ENCODE data around the gene SQSTM1. TPM values are rescaled to one million over a fixed set of nuclear protein-coding genes. Genes with fewer than 3 reads are reported as not detected.

SQSTM1 gene
- total and polyA plus RNA-seq, 2 donors (not counting 1 experiment from before 2014, with no cell fraction given): 72.2 to 400 TPM

- H3K4me1 ChIP-seq (ENCODE audit: control insufficient read depth in 2 of 2, insufficient read depth in 2 of 2, low read length in 2 of 2): peaks cover 40 to 52% of the 10 kb centered on the region in 2 donors
- no peak for TF ChIP-seq EZH2 (IDR thresholded peaks at IDR 0.05; ENCODE audit: borderline replicate concordance, insufficient read depth, low read depth, low read length, poor library complexity, severe bottlenecking)
- Mint-ChIP-seq H3K27ac (peak overlapping the region; percentile 96), H3K4me3 (peak overlapping the region; percentile 91), H3K27me3 (no peaks in the 10 kb centered on the region), H3K9me3 (ENCODE audit: insufficient read depth) (no peaks in the 10 kb centered on the region), H3K4me1 (peaks cover 53% of the 10 kb centered on the region)
- H2AFZ ChIP-seq (ENCODE audit: insufficient read depth, low read depth, low read length, poor library complexity, severe bottlenecking): peak overlapping the region; percentile 66
- peak overlapping the region; percentile 98 for H3K9ac ChIP-seq (ENCODE audit: low read length)
- H3K27me3 ChIP-seq (replicated peaks in 1 of 4; ENCODE audit: control extremely low read depth in 1 of 4, control insufficient read depth in 3 of 4, insufficient read depth in 4 of 4, low read length in 3 of 4): peaks cover 0 to 6% (median 0%) of the 10 kb centered on the region in 4 experiments
- H3K36me3 ChIP-seq (replicated peaks in 1 of 2; ENCODE audit: control extremely low read depth in 1 of 2, control insufficient read depth in 1 of 2, extremely low read depth in 1 of 2, insufficient read depth in 2 of 2, low read length in 1 of 2): peaks cover 0 to 14% of the 10 kb centered on the region in 2 experiments
- WGBS (ENCODE audit: insufficient coverage): 2% methylated on average over 31 of the region's 35 CpGs
- peak overlapping the region in 4 of 5 experiments; percentile 38 to 59 (median 54) for H3K4me3 ChIP-seq (ENCODE audit: control extremely low read depth in 1 of 5, extremely low read depth in 1 of 5, insufficient read depth in 1 of 5, low read depth in 2 of 5, low read length in 4 of 5)
- ChIA-PET POLR2A (interaction anchor here (0.6 to 3.4 kb wide), 10 partner anchors 12 to 285 kb away, joined by 3 to 44 read pairs (median 7); partner anchors contain the start of genes HNRNPH1, LTC4S, MAML1 and MGAT4B), CTCF (interaction anchor here (1.1 to 2.5 kb wide), 3 partner anchors 13 to 152 kb away, joined by 3 to 24 read pairs (median 3); no protein-coding TSS in a partner anchor)
- peaks cover 0 to 3% (median 0%) of the 10 kb centered on the region in 3 donors for H3K9me3 ChIP-seq (ENCODE audit: control extremely low read depth in 1 of 3, control insufficient read depth in 2 of 3, insufficient read depth in 1 of 3, low read length in 2 of 3)
- H4K20me1 ChIP-seq (ENCODE audit: control insufficient read depth, insufficient read depth, low read length, poor library complexity, severe bottlenecking): peaks cover 31% of the 10 kb centered on the region
- peak overlapping the region; percentile 91 to 98 for H3K27ac ChIP-seq (ENCODE audit: low read length in 2 of 2)
- peaks cover 46% of the 10 kb centered on the region for H3K79me2 ChIP-seq (ENCODE audit: control insufficient read depth, insufficient read depth, low read length)
- ATAC-seq (ENCODE audit: low read depth): peak; percentile 59
- peak; percentile 97 for DNase-seq
- intact Hi-C loops (cut with micrococcal nuclease): loop anchor here (1.0 to 5.0 kb wide), 5 partner anchors 13 to 267 kb away; partner anchors contain the start of genes MAML1, MGAT4B, RNF130 and RUFY1
- peak overlapping the region; percentile 98 for H3K4me2 ChIP-seq (replicated peaks; ENCODE audit: low read depth, low read length, poor library complexity, severe bottlenecking)
Measured at GRCh38 chr5:179818746-179819295, 1.9 kb upstream of the SQSTM1 start.

GRCh38 chr5:179819296-179820126 lies 1.2 kb upstream of the SQSTM1 start:
- peaks cover 0 to 3% (median 0%) of the 10 kb centered on the region in 3 donors for H3K9me3 ChIP-seq (ENCODE audit: control extremely low read depth in 1 of 3, control insufficient read depth in 2 of 3, insufficient read depth in 1 of 3, low read length in 2 of 3)
- WGBS (ENCODE audit: insufficient coverage): 23% methylated on average over 19 of the region's 26 CpGs
- H3K9me3 Mint-ChIP-seq (ENCODE audit: insufficient read depth): no peaks in the 10 kb centered on the region
- H3K36me3 ChIP-seq (replicated peaks in 1 of 2; ENCODE audit: control extremely low read depth in 1 of 2, control insufficient read depth in 1 of 2, extremely low read depth in 1 of 2, insufficient read depth in 2 of 2, low read length in 1 of 2): peaks cover 0 to 19% of the 10 kb centered on the region in 2 experiments
- peak; percentile 15 for ATAC-seq (ENCODE audit: low read depth)
- H3K27ac Mint-ChIP-seq: peak overlapping the region; percentile 96
- intact Hi-C loops (cut with micrococcal nuclease): loop anchor here (1.0 to 5.0 kb wide), 5 partner anchors 13 to 267 kb away; partner anchors contain the start of genes MAML1, MGAT4B, RNF130 and RUFY1
- H3K4me2 ChIP-seq (replicated peaks; ENCODE audit: low read depth, low read length, poor library complexity, severe bottlenecking): peak overlapping the region; percentile 98
- peaks cover 38% of the 10 kb centered on the region for H4K20me1 ChIP-seq (ENCODE audit: control insufficient read depth, insufficient read depth, low read length, poor library complexity, severe bottlenecking)
- H3K4me1 ChIP-seq (ENCODE audit: control insufficient read depth in 2 of 2, insufficient read depth in 2 of 2, low read length in 2 of 2): peaks cover 40 to 52% of the 10 kb centered on the region in 2 donors
- peaks cover 0 to 6% (median 0%) of the 10 kb centered on the region in 4 experiments for H3K27me3 ChIP-seq (replicated peaks in 1 of 4; ENCODE audit: control extremely low read depth in 1 of 4, control insufficient read depth in 3 of 4, insufficient read depth in 4 of 4, low read length in 3 of 4)
- H2AFZ ChIP-seq (ENCODE audit: insufficient read depth, low read depth, low read length, poor library complexity, severe bottlenecking): peak overlapping the region; percentile 66
- TF ChIP-seq EZH2 (IDR thresholded peaks at IDR 0.05; ENCODE audit: borderline replicate concordance, insufficient read depth, low read depth, low read length, poor library complexity, severe bottlenecking) (no peak), CTCF (IDR thresholded peaks at IDR 0.05) (no peak)
- POLR2A ChIA-PET: interaction anchor here (0.6 to 3.4 kb wide), 13 partner anchors 8 to 286 kb away, joined by 3 to 44 read pairs (median 5); partner anchors contain the start of genes HNRNPH1, LTC4S, MAML1 and MGAT4B
- peaks cover 52% of the 10 kb centered on the region for H3K79me2 ChIP-seq (ENCODE audit: control insufficient read depth, insufficient read depth, low read length)
- peak overlapping the region; percentile 98 for H3K9ac ChIP-seq (ENCODE audit: low read length)
- peaks cover 55% of the 10 kb centered on the region for H3K4me1 Mint-ChIP-seq
- CTCF ChIA-PET: interaction anchor here (1.1 to 2.5 kb wide), 7 partner anchors 11 to 152 kb away, joined by 3 to 24 read pairs (median 3); partner anchors contain the start of gene MGAT4B
- DNase-seq: peak; percentile 83
- H3K4me3 ChIP-seq (ENCODE audit: control extremely low read depth in 1 of 5, extremely low read depth in 1 of 5, insufficient read depth in 1 of 5, low read depth in 2 of 5, low read length in 4 of 5): peak overlapping the region in 4 of 5 experiments; percentile 38 to 81 (median 54)
- peak overlapping the region; percentile 91 to 98 for H3K27ac ChIP-seq (ENCODE audit: low read length in 2 of 2)
- H3K27me3 Mint-ChIP-seq: no peaks in the 10 kb centered on the region
- H3K4me3 Mint-ChIP-seq: peak overlapping the region; percentile 84

Data from B cell (primary cell).